Liver (tissue), 9 donors: ENCODE data around the gene SHANK2. TPM values are rescaled to one million over a fixed set of nuclear protein-coding genes. Genes with fewer than 3 reads are reported as not detected.

Source experiments
- DNase-seq: peaks from one replicate; pipeline ENCODE4 v3.0.0-alpha.2; 2017; ENCODE audit warnings: low spot score
- H3K27ac ChIP-seq, 2 donors: one replicate each; pipeline ENCODE4 v1.7.0; 2013; ENCODE audit warnings: inconsistent platforms in 2 of 2, low read length in 2 of 2, control low read depth in 1 of 2, low read depth in 1 of 2, mild to moderate bottlenecking in 1 of 2
- H3K27me3 ChIP-seq, 4 donors: one replicate each; pipeline versions ENCODE4 v1.6.1 to v1.7.0; 2013; ENCODE audit warnings: low read length in 3 of 4, inconsistent platforms in 1 of 4, mild to moderate bottlenecking in 1 of 4, moderate library complexity in 1 of 4; ENCODE audit not compliant: control insufficient read depth in 4 of 4, insufficient read depth in 4 of 4
- H3K36me3 ChIP-seq, 4 donors: one replicate each; pipeline versions ENCODE4 v1.6.1 to v1.7.0; 2013; ENCODE audit warnings: low read length in 3 of 4, mild to moderate bottlenecking in 3 of 4, low read depth in 1 of 4, moderate library complexity in 1 of 4; ENCODE audit not compliant: control insufficient read depth in 4 of 4, insufficient read depth in 3 of 4
- H3K4me1 ChIP-seq, 4 donors: one replicate each; pipeline versions ENCODE4 v1.6.1 to v1.7.0; 2013; ENCODE audit warnings: low read length in 3 of 4, mild to moderate bottlenecking in 3 of 4, moderate library complexity in 1 of 4; ENCODE audit not compliant: control insufficient read depth in 4 of 4, insufficient read depth in 4 of 4
- H3K4me3 ChIP-seq, 3 donors: one replicate each; pipeline versions ENCODE4 v1.6.1 to v1.7.0; 2013; ENCODE audit warnings: low read length in 3 of 3, control low read depth in 1 of 3, low read depth in 1 of 3, mild to moderate bottlenecking in 1 of 3
- H3K9ac ChIP-seq, 2 donors: one replicate each; pipeline ENCODE4 v1.7.0; 2013; ENCODE audit warnings: low read length in 2 of 2, mild to moderate bottlenecking in 2 of 2, moderate library complexity in 2 of 2, control low read depth in 1 of 2, low read depth in 1 of 2
- H3K9me3 ChIP-seq, 4 donors: one replicate each; pipeline versions ENCODE4 v1.6.1 to v1.7.0; 2013; ENCODE audit warnings: low read length in 3 of 4; ENCODE audit not compliant: control insufficient read depth in 4 of 4
- EGR1 ChIP-seq, 2 donors: IDR thresholded peaks; 2 replicates each; pipeline ENCODE4 v1.6.1; 2016 to 2018; ENCODE audit warnings: antibody characterized with exemption in 2 of 2, low read depth in 2 of 2
- FOXA1 ChIP-seq: IDR thresholded peaks from 2 replicates; pipeline ENCODE4 v1.6.1; 2016; ENCODE audit warnings: antibody characterized with exemption
- FOXA2 ChIP-seq: IDR thresholded peaks from 2 replicates; pipeline ENCODE4 v1.6.1; 2016; ENCODE audit warnings: antibody characterized with exemption
- GABPA ChIP-seq, 2 donors: IDR thresholded peaks in 1 of 2; conservative IDR thresholded peaks in 1 of 2; 2 replicates each; pipeline ENCODE4 v1.6.1; 2016; ENCODE audit warnings: antibody characterized with exemption in 2 of 2, mild to moderate bottlenecking in 1 of 2, moderate library complexity in 1 of 2
- HNF4A ChIP-seq, 2 donors: conservative IDR thresholded peaks; 2 replicates each; pipeline ENCODE4 v1.6.1; 2016; ENCODE audit warnings: antibody characterized with exemption in 2 of 2, mild to moderate bottlenecking in 2 of 2
- HNF4G ChIP-seq: IDR thresholded peaks from 2 replicates; pipeline ENCODE4 v1.6.1; 2016; ENCODE audit warnings: antibody characterized with exemption
- JUND ChIP-seq, 2 donors: IDR thresholded peaks; 2 replicates each; pipeline ENCODE4 v1.6.1; 2016; ENCODE audit warnings: antibody characterized with exemption in 2 of 2
- NR2F2 ChIP-seq: IDR thresholded peaks from 2 replicates; pipeline ENCODE4 v1.6.1; 2016; ENCODE audit warnings: antibody characterized with exemption
- RXRA ChIP-seq, 2 donors: IDR thresholded peaks; 2 replicates each; pipeline ENCODE4 v1.6.1; 2017 to 2018; ENCODE audit warnings: antibody characterized with exemption in 2 of 2, mild to moderate bottlenecking in 1 of 2
- TAF1 ChIP-seq: conservative IDR thresholded peaks from 2 replicates; pipeline ENCODE4 v1.6.1; 2016; ENCODE audit warnings: antibody characterized with exemption, mild to moderate bottlenecking
- WGBS: extraction: QIAGEN DNeasy Blood & Tissue Kit; methylation state at CpG from one replicate; pipeline ENCODE4 v1.1.7; 2013; 5-methylcytosine and 5-hydroxymethylcytosine counted together
- polyA plus RNA-seq, 2 donors: library from polyadenylated mRNA; stranded (reverse) in 1 of 2; unstranded in 1 of 2; fragments of 200-250 nt in 1 of 2; fragments of >200 nt in 1 of 2; fragmentation: Nextera tagmentation in 1 of 2; extraction: Ambion mirVana in 1 of 2; gene quantifications; one replicate each; pipeline versions ENCODE4 v1.2.1 to v1.2.3, GENCODE V29; 2013 to 2015
- total RNA-seq, 2 donors: library from RNA; depleted of rRNA; stranded (reverse); fragments of >200 nt; gene quantifications; one replicate each; pipeline ENCODE4 v1.2.3, GENCODE V29; 2014
- TF ChIP-seq, protein P1 (sequence below): IDR thresholded peaks from 2 replicates; pipeline ENCODE4 v1.6.1; 2016; ENCODE audit warnings: antibody characterized with exemption
- TF ChIP-seq, protein P2 (sequence below): IDR thresholded peaks from 2 replicates; pipeline ENCODE4 v1.6.1; 2016; ENCODE audit warnings: antibody characterized with exemption
- TF ChIP-seq, protein P3 (sequence below): IDR thresholded peaks from 2 replicates; pipeline ENCODE4 v1.6.1; 2016; ENCODE audit warnings: antibody characterized with exemption, mild to moderate bottlenecking
- TF ChIP-seq, protein P4 (sequence below): fragments of 150-350 bp; IDR thresholded peaks from 2 replicates; pipeline ENCODE4 v1.5.1; 2017; ENCODE audit warnings: improper control_type of control experiment, low read depth, low read length; ENCODE audit not compliant: missing input control
- TF ChIP-seq, protein P5 (sequence below): IDR thresholded peaks from 2 replicates; pipeline ENCODE4 v1.6.1; 2016; ENCODE audit warnings: antibody characterized with exemption
- donor health status: healthy.
- donor health status: healthy.
- donor health status: healthy.
- donor health status: healthy.
- donor health status: healthy.

The SHANK2 gene
- total and polyA plus RNA-seq, 4 donors, result 5.4 to 36.4 (median 12.4) TPM

DNA sequence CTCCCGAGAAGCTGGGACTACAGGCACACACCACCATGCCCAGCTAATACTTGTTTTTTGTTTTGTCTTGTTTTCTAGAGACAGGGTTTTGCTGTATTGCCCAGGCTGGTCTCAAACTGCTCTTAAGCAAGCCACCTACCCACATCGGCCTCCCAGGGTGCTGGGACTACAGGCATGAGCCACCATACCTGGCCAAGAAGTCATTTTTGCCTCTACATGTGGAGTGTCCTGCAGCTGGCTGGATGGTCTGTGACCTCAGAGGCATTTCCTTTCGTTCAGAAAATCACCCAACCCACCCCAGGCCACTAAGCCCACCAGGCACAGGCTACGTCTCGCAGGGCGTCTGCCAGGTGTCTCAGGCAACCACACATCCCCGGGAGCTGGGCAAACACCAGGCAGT, 12.8 kb downstream of the SHANK2 start:
- peaks cover 0 to 12% (median 3%) of the 10 kb centered on the region in 4 donors for H3K36me3 ChIP-seq
- no peaks in the 10 kb centered on the region for H3K27me3 ChIP-seq
- DNase-seq, result no peak
- no peak overlapping the region for H3K9ac ChIP-seq
- H3K4me1 ChIP-seq, result peaks cover 3 to 10% (median 8%) of the 10 kb centered on the region in 4 donors
- no peak overlapping the region for H3K27ac ChIP-seq
- TF ChIP-seq EGR1 (IDR thresholded peaks at IDR 0.05; ENCODE audit: low read depth in 2 of 2) (no peak), GABPA (IDR thresholded peaks at IDR 0.05 in 1 of 2, conservative IDR thresholded peaks at IDR 0.05 in 1 of 2) (no peak), FOXA2 (no peak), HNF4G (no peak), JUND (IDR thresholded peaks at IDR 0.05) (no peak), FOXA1 (no peak), RXRA (IDR thresholded peaks at IDR 0.05) (no peak), TAF1 (no peak), HNF4A (conservative IDR thresholded peaks at IDR 0.05) (no peak), NR2F2 (no peak)
- TF ChIP-seq, protein P1, sequence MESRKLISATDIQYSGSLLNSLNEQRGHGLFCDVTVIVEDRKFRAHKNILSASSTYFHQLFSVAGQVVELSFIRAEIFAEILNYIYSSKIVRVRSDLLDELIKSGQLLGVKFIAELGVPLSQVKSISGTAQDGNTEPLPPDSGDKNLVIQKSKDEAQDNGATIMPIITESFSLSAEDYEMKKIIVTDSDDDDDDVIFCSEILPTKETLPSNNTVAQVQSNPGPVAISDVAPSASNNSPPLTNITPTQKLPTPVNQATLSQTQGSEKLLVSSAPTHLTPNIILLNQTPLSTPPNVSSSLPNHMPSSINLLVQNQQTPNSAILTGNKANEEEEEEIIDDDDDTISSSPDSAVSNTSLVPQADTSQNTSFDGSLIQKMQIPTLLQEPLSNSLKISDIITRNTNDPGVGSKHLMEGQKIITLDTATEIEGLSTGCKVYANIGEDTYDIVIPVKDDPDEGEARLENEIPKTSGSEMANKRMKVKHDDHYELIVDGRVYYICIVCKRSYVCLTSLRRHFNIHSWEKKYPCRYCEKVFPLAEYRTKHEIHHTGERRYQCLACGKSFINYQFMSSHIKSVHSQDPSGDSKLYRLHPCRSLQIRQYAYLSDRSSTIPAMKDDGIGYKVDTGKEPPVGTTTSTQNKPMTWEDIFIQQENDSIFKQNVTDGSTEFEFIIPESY, result no peak
- TF ChIP-seq, protein P2, sequence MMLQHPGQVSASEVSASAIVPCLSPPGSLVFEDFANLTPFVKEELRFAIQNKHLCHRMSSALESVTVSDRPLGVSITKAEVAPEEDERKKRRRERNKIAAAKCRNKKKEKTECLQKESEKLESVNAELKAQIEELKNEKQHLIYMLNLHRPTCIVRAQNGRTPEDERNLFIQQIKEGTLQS, result no peak
- TF ChIP-seq, protein P3, sequence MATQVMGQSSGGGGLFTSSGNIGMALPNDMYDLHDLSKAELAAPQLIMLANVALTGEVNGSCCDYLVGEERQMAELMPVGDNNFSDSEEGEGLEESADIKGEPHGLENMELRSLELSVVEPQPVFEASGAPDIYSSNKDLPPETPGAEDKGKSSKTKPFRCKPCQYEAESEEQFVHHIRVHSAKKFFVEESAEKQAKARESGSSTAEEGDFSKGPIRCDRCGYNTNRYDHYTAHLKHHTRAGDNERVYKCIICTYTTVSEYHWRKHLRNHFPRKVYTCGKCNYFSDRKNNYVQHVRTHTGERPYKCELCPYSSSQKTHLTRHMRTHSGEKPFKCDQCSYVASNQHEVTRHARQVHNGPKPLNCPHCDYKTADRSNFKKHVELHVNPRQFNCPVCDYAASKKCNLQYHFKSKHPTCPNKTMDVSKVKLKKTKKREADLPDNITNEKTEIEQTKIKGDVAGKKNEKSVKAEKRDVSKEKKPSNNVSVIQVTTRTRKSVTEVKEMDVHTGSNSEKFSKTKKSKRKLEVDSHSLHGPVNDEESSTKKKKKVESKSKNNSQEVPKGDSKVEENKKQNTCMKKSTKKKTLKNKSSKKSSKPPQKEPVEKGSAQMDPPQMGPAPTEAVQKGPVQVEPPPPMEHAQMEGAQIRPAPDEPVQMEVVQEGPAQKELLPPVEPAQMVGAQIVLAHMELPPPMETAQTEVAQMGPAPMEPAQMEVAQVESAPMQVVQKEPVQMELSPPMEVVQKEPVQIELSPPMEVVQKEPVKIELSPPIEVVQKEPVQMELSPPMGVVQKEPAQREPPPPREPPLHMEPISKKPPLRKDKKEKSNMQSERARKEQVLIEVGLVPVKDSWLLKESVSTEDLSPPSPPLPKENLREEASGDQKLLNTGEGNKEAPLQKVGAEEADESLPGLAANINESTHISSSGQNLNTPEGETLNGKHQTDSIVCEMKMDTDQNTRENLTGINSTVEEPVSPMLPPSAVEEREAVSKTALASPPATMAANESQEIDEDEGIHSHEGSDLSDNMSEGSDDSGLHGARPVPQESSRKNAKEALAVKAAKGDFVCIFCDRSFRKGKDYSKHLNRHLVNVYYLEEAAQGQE, result no peak
- TF ChIP-seq, protein P4, sequence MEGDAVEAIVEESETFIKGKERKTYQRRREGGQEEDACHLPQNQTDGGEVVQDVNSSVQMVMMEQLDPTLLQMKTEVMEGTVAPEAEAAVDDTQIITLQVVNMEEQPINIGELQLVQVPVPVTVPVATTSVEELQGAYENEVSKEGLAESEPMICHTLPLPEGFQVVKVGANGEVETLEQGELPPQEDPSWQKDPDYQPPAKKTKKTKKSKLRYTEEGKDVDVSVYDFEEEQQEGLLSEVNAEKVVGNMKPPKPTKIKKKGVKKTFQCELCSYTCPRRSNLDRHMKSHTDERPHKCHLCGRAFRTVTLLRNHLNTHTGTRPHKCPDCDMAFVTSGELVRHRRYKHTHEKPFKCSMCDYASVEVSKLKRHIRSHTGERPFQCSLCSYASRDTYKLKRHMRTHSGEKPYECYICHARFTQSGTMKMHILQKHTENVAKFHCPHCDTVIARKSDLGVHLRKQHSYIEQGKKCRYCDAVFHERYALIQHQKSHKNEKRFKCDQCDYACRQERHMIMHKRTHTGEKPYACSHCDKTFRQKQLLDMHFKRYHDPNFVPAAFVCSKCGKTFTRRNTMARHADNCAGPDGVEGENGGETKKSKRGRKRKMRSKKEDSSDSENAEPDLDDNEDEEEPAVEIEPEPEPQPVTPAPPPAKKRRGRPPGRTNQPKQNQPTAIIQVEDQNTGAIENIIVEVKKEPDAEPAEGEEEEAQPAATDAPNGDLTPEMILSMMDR, result no peak
- no peaks in the 10 kb centered on the region for H3K9me3 ChIP-seq
- 93% methylated on average over 7 of the region's 7 CpGs for WGBS
- no peak overlapping the region for H3K4me3 ChIP-seq

DNA sequence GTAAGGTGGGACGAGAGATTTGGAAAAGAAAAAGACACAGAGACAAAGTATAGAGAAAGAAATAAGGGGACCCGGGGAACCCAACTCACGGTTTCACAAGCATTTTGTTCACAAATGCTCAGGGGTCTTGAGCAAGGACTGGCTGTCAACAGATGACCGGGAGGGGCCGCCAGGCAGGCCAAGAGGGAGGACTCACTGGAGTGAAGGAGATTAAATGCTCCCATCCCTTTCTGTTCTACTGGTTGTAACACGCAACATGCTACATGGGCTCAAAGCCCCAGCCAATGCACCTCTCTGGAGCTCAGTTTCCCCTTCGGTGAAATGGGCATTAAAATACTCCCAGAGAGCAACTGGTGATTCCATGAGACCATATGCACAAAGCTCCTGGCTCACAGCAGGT, 13.4 kb downstream of the SHANK2 start:
- Histone ChIP-seq H3K36me3 (peaks cover 0 to 12% (median 3%) of the 10 kb centered on the region in 4 donors), H3K4me1 (peaks cover 4 to 10% (median 8%) of the 10 kb centered on the region in 4 donors), H3K4me3 (no peak overlapping the region), H3K9ac (no peak overlapping the region), H3K9me3 (no peaks in the 10 kb centered on the region), H3K27ac (no peak overlapping the region), H3K27me3 (no peaks in the 10 kb centered on the region)
- WGBS, result 96% methylated on average over 7 of the region's 7 CpGs
- DNase-seq, result no peak
- TF ChIP-seq, protein P5, sequence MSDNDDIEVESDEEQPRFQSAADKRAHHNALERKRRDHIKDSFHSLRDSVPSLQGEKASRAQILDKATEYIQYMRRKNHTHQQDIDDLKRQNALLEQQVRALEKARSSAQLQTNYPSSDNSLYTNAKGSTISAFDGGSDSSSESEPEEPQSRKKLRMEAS, result no peak
- TF ChIP-seq, protein P4, result no peak
- TF ChIP-seq, protein P1, result no peak
- no peak for TF ChIP-seq FOXA1
- TF ChIP-seq RXRA (IDR thresholded peaks at IDR 0.05), result no peak
- no peak for TF ChIP-seq NR2F2
- TF ChIP-seq, protein P3, result no peak
- no peak for TF ChIP-seq JUND (IDR thresholded peaks at IDR 0.05)
- TF ChIP-seq HNF4A (conservative IDR thresholded peaks at IDR 0.05), result no peak
